Measurements from ENCODE around the gene MYOM1.
"Not testable (repeated sequence)": the region's sequence is repeated elsewhere in the genome, so short reads cannot be mapped to it uniquely, and the experiment has no call there.

MYOM1 gene

GRCh38 chr18:3079653-3080052 lies 140.1 kb downstream of the MYOM1 start:
- no peak for DNase-seq (ENCODE audit: extremely low read depth, insufficient read length)
- Histone ChIP-seq H3K27me3 (replicated peaks; ENCODE audit: control insufficient read depth, insufficient read depth, low read length) (no peaks in the 10 kb centered on the region), H3K4me3 (replicated peaks; ENCODE audit: low read depth, low read length) (no peak overlapping the region), H3K36me3 (ENCODE audit: control insufficient read depth, insufficient read depth, low read length) (no peaks in the 10 kb centered on the region)
- TF ChIP-seq CTCF (IDR thresholded peaks at IDR 0.05; ENCODE audit: insufficient read depth, low read length, poor library complexity, severe bottlenecking), result no peak

GRCh38 chr18:3075491-3075890 lies 144.3 kb downstream of the MYOM1 start:
- no peak overlapping the region for H3K4me3 ChIP-seq (replicated peaks; ENCODE audit: low read depth, low read length)
- no peaks in the 10 kb centered on the region for H3K36me3 ChIP-seq (ENCODE audit: control insufficient read depth, insufficient read depth, low read length)
- H3K27me3 ChIP-seq (replicated peaks; ENCODE audit: control insufficient read depth, insufficient read depth, low read length), result no peaks in the 10 kb centered on the region
- no peak for DNase-seq (ENCODE audit: extremely low read depth, insufficient read length)
- no peak for TF ChIP-seq CTCF (IDR thresholded peaks at IDR 0.05; ENCODE audit: insufficient read depth, low read length, poor library complexity, severe bottlenecking)

GRCh38 chr18:3074087-3074486 lies 145.7 kb downstream of the MYOM1 start:
- Histone ChIP-seq H3K4me3 (replicated peaks; ENCODE audit: low read depth, low read length) (no peak overlapping the region), H3K27me3 (replicated peaks; ENCODE audit: control insufficient read depth, insufficient read depth, low read length) (no peaks in the 10 kb centered on the region), H3K36me3 (ENCODE audit: control insufficient read depth, insufficient read depth, low read length) (no peaks in the 10 kb centered on the region)
- no peak for TF ChIP-seq CTCF (IDR thresholded peaks at IDR 0.05; ENCODE audit: insufficient read depth, low read length, poor library complexity, severe bottlenecking)
- DNase-seq (ENCODE audit: extremely low read depth, insufficient read length), result no peak

GRCh38 chr18:3073353-3073752 lies 146.4 kb downstream of the MYOM1 start:
- not testable (repeated sequence) for DNase-seq (ENCODE audit: extremely low read depth, insufficient read length); H3K36me3 ChIP-seq (ENCODE audit: control insufficient read depth, insufficient read depth, low read length); H3K27me3 ChIP-seq (replicated peaks; ENCODE audit: control insufficient read depth, insufficient read depth, low read length); H3K4me3 ChIP-seq (replicated peaks; ENCODE audit: low read depth, low read length)

- H3K36me3 ChIP-seq (ENCODE audit: control insufficient read depth, insufficient read depth, low read length), result no peaks in the 10 kb centered on the region
- DNase-seq (ENCODE audit: extremely low read depth, insufficient read length), result no peak
These were observed 148.1 kb downstream of the MYOM1 start for GRCh38 chr18:3071676-3072075.

GRCh38 chr18:3069671-3070433 lies 149.9 kb downstream of the MYOM1 start:
- Histone ChIP-seq H3K36me3 (ENCODE audit: control insufficient read depth, insufficient read depth, low read length) (no peaks in the 10 kb centered on the region), H3K4me3 (replicated peaks; ENCODE audit: low read depth, low read length) (no peak overlapping the region), H3K27me3 (replicated peaks; ENCODE audit: control insufficient read depth, insufficient read depth, low read length) (no peaks in the 10 kb centered on the region)
- no peak for TF ChIP-seq CTCF (IDR thresholded peaks at IDR 0.05; ENCODE audit: insufficient read depth, low read length, poor library complexity, severe bottlenecking)
- DNase-seq (ENCODE audit: extremely low read depth, insufficient read length), result no peak

More at GRCh38 chr18:3071676-3072075, 148.1 kb downstream of the MYOM1 start:
- TF ChIP-seq CTCF (IDR thresholded peaks at IDR 0.05; ENCODE audit: insufficient read depth, low read length, poor library complexity, severe bottlenecking), result no peak
- no peaks in the 10 kb centered on the region for H3K27me3 ChIP-seq (replicated peaks; ENCODE audit: control insufficient read depth, insufficient read depth, low read length)
- H3K4me3 ChIP-seq (replicated peaks; ENCODE audit: low read depth, low read length), result no peak overlapping the region
